Femur (tissue), 1 donor: Measurements from ENCODE around the gene PTCD2.
"Not testable (repeated sequence)": the region's sequence is repeated elsewhere in the genome, so short reads cannot be mapped to it uniquely, and the experiment has no call there.

Source experiments
- DNase-seq: peaks from one replicate; pipeline ENCODE4 v3.0.0-alpha.2; 2017

The PTCD2 gene

GRCh38 chr5:72319976-72320752, at the start of gene PTCD2, which contains the start of gene MRPS27:
Gene PTCD2 (plus strand): TSS chr5:72320373. CDS start chr5:72320383, 10 bp downstream.
Gene MRPS27 (minus strand): TSS chr5:72320240. CDS start chr5:72320221, 19 bp downstream.
- peak; percentile 98 for DNase-seq

DNA sequence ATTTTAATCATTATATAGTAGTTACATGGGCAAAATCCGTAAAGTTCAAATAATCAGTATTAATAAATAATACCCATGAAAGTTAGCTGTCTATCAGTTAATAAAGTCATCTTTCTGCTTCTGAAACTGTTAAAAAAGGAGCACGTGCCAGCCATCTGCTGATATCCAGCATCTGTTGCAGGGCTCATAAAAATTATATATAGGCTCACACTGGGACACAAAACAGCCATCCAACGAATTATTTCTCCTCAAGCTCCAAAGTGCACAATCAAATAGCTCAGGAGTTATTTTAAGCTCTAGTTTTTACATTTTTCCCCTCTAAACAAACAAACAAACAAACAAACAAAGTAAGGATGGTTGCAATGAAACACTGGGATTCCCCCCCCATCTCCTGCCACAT, 48.5 kb upstream of the PTCD2 start:
- DNase-seq, result no peak

DNA sequence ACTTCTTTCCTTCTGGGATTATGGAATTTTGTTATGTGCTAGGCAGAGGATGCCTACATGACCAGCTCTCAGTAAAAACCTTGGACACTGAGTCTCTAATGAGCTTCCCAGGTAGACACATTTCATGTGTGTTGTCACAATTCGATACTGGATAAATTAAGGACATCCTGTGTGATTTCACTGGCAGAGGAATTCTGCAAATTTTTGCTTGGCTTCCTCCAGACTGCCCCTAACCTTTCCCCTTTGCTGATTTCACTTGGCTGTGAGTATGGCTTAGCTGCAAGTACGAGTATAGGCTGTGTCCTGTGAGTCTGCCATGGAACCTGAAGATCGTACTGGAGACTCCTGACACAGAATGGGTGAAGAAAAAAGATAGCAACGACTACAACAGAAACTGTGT, 47.8 kb upstream of the PTCD2 start:
- DNase-seq, result no peak

GRCh38 chr5:72273547-72273946, 46.6 kb upstream of the PTCD2 start:
- no peak for DNase-seq

GRCh38 chr5:72276219-72276752, 43.9 kb upstream of the PTCD2 start:
- DNase-seq, result no peak

DNA sequence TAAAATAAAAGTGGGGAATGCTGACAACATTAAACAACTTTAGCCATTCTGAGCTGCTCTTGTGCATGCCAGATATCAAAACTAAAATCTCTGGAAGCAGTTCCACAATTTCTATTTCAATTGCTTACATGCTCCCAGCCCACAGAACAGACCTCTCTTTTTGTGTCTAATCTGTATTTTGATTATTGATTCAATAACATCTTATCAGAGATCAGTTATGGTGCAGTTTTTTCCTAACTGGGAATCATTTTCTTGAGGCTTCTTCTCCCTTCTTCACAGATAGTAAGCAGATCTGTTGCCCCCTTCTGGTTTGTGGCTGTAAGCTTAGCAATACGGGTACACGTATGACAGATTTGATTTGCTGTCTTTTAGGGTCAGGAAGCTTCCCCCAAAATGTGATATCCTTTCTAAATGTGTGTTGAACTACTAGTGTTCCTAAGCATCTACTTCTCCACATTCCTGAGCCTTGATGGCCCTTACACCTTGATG, 39.5 kb upstream of the PTCD2 start:
- DNase-seq, result peak; percentile 20

- DNase-seq, result no peak
These were observed 38.8 kb upstream of the PTCD2 start for GRCh38 chr5:72281430-72281763.

GRCh38 chr5:72281764-72282499, 38.2 kb upstream of the PTCD2 start:
- no peak for DNase-seq

GRCh38 chr5:72282878-72283277, 37.3 kb upstream of the PTCD2 start:
- no peak for DNase-seq

- DNase-seq, result no peak
These were observed 36.8 kb upstream of the PTCD2 start for GRCh38 chr5:72283358-72283757.

GRCh38 chr5:72284559-72285423, 35.4 kb upstream of the PTCD2 start:
- DNase-seq, result no peak

DNA sequence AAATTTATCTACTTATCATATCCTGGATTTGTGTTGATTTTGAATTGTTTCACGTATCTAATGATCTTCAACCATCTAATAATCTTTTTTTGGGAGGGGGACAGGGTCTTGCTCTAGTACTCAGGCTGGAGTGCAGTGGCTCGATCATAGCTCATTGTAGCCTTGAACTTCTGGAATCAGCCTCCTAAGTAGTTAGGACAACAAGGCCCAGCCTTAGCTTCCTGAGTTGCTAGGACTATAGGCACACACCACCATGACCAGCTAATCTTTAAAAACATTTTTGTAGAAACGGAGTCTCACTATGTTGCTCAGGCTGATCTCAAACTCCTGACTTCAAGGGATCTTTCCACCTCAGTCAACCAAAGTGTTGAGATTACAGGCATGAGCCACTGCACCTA, 34.8 kb upstream of the PTCD2 start:
- no peak for DNase-seq

- DNase-seq, result no peak
These were observed 33.4 kb upstream of the PTCD2 start for GRCh38 chr5:72286798-72287197.

- DNase-seq, result peak; percentile 36
These were observed 31.2 kb upstream of the PTCD2 start for GRCh38 chr5:72288924-72289323.

DNA sequence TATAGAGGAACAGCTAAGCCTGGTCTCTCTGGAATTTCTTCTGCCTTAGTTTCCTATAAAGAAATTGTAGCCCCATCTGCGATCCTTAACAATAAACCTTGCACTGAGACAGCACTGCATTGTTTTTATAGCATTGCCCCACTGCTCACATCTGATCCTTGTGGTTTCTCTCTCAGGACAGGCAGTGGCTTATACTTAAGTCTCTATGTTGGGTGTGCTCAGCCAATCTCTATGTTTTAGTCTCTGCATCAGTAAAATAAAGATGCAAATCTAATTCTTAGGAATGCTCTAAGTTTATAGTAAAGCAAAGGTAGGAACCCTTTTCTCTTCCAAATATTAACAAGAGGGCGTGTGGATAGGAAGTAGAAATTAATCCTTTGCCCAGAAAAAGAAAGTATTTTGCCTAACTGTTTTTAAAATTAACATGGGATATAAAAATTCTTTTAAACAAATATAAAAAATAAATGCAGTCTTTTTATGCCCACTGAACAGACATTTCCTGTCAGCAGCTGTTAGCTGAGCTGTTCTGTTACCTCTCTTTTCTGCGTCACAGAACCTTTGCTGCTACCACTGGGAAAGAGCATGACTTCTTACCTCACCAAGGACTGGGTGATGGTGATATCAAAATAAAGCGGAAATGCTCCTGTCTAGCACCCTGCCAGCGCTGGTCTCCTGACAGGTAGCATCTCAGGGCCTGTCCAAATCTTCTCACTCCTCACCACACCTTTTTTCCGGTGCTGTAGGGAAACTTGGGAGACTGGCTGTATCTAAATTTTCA, 29.6 kb upstream of the PTCD2 start:
- DNase-seq, result no peak

- no peak for DNase-seq
These were observed 28.6 kb upstream of the PTCD2 start for GRCh38 chr5:72291601-72292000.

DNA sequence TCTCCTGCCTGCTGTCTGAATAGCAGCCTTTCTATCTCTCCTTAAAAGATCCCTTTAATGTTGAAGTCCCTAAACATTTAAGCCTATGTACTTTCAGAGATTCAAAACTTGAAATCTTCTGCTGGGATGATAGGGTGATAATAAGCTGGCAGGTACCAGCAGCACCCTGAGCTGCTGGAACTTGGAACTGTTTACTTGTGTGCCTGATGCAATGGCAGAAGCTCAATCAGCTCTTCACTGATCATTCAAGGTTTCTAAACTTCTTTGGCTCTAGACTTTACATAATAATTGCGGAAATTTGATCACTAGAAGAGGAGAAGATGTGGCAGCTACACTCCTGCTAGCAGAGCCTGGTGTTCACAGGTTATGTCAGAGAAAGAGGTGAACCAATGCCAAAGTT, 27.8 kb upstream of the PTCD2 start:
- DNase-seq, result no peak

- no peak for DNase-seq
These were observed 26.6 kb upstream of the PTCD2 start for GRCh38 chr5:72293495-72294055.

GRCh38 chr5:72294473-72294872, 25.7 kb upstream of the PTCD2 start:
- DNase-seq, result no peak

GRCh38 chr5:72295539-72295938, 24.6 kb upstream of the PTCD2 start:
- no peak for DNase-seq

DNA sequence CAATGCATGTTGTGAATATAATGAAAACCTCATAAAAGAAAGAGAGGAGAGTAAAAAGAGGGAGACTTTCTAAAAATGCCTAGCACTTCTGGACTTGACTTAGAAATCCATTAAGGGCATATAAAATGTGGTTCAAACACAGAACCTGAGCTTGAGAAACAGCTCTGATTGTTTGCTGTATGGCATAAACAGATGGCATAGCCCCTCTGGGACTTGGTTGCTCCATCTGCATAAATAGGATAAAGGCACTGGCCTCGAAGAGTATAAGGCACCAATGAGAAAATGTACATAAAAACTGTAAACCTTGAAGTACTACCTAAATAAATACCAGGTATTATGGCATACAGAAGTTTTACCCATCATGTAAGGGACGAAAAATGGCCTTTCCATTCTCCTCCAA, 23.9 kb upstream of the PTCD2 start:
- no peak for DNase-seq

DNA sequence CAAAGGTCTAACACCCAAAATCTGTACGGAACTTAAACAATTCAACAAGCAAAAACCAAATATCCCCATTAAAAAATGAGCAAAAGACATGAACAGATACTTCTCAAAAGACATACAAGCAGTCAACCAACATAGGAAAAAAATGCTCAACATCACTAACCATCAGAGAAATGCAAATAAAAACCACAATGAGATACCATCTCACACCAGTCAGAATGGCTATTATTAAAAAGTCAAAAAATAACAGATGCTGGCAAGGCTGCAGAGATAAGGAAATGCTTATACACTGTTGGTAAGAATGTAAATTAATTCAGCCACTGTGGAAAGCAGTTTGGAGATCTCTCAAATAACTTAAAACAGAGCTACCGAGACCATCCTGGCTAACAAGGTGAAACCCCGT, 22.0 kb upstream of the PTCD2 start:
- not testable (repeated sequence) for DNase-seq
